HT-29 (cell line): Measurements from ENCODE around the gene EIF2S1. TPM values are rescaled to one million over a fixed set of nuclear protein-coding genes. Genes with fewer than 3 reads are reported as not detected.
"Not testable (repeated sequence)": the region's sequence is repeated elsewhere in the genome, so short reads cannot be mapped to it uniquely, and the experiment has no call there.

Experiments
- DNase-seq: peaks from one replicate; pipeline ENCODE4 v3.0.0-alpha.2; 2015; ENCODE audit warnings: low spot score
- total RNA-seq: library from RNA; depleted of rRNA; stranded (reverse); fragments of >200 nt; shearing (Covaris generic); gene quantifications from 2 replicates; pipeline ENCODE4 v1.2.3, GENCODE V29; 2014

Gene EIF2S1
- total RNA-seq, 1 experiment from 2014 or later = 100 TPM

- DNase-seq = no peak
These were observed 50.2 kb downstream of the EIF2S1 start for GRCh38 chr14:67410313-67410712.

- DNase-seq = no peak
These were observed 51.2 kb downstream of the EIF2S1 start for GRCh38 chr14:67411370-67411769.

GRCh38 chr14:67411820-67412421, 51.8 kb downstream of the EIF2S1 start, which contains the start of gene PLEK2:
Gene PLEK2 (minus strand): TSS chr14:67412165. CDS start chr14:67412059, 106 bp downstream.
- peak; percentile 79 for DNase-seq

GRCh38 chr14:67413806-67414769, 54.0 kb downstream of the EIF2S1 start:
- peak; percentile 33 for DNase-seq

GRCh38 chr14:67415610-67416009, 55.5 kb downstream of the EIF2S1 start:
- DNase-seq = not testable (repeated sequence)

- DNase-seq = no peak
These were observed 56.0 kb downstream of the EIF2S1 start for GRCh38 chr14:67416085-67416484.

GRCh38 chr14:67416810-67417209, 56.7 kb downstream of the EIF2S1 start:
- DNase-seq = no peak

- DNase-seq = no peak
These were observed 57.5 kb downstream of the EIF2S1 start for GRCh38 chr14:67417633-67418032.

- DNase-seq = peak; percentile 56
These were observed 58.5 kb downstream of the EIF2S1 start for GRCh38 chr14:67418401-67419191.

GRCh38 chr14:67420102-67420739, 60.1 kb downstream of the EIF2S1 start:
- DNase-seq = peak; percentile 37

- no peak for DNase-seq
These were observed 61.5 kb downstream of the EIF2S1 start for GRCh38 chr14:67421356-67422224.

- no peak for DNase-seq
These were observed 63.3 kb downstream of the EIF2S1 start for GRCh38 chr14:67423424-67423823.

- DNase-seq = no peak
These were observed 64.4 kb downstream of the EIF2S1 start for GRCh38 chr14:67424539-67424938.

- no peak for DNase-seq
These were observed 65.5 kb downstream of the EIF2S1 start for GRCh38 chr14:67425608-67426007.

GRCh38 chr14:67426161-67426560, 66.0 kb downstream of the EIF2S1 start:
- DNase-seq = no peak

GRCh38 chr14:67426983-67427606, 67.0 kb downstream of the EIF2S1 start:
- DNase-seq = peak; percentile 72

GRCh38 chr14:67428501-67429031, 68.4 kb downstream of the EIF2S1 start:
- DNase-seq = peak; percentile 52

- no peak for DNase-seq
These were observed 69.5 kb downstream of the EIF2S1 start for GRCh38 chr14:67429510-67430205.

GRCh38 chr14:67432050-67432564, 72.0 kb downstream of the EIF2S1 start:
- no peak for DNase-seq
